NT2/D1 (cell line): Measurements from ENCODE around the gene SPATA2L.
"Not testable (repeated sequence)": the region's sequence is repeated elsewhere in the genome, so short reads cannot be mapped to it uniquely, and the experiment has no call there.

Source experiments
- DNase-seq: peaks from one replicate; pipeline ENCODE4 v3.0.0-alpha.2; 2011; ENCODE audit warnings: low read depth, low spot score
- H3K27me3 ChIP-seq: 2 replicates; pipeline ENCODE4 v1.6.0; 2011; ENCODE audit warnings: mild to moderate bottlenecking; ENCODE audit not compliant: insufficient read length, insufficient read depth
- H3K36me3 ChIP-seq: 2 replicates; pipeline ENCODE4 v1.6.1; 2011; ENCODE audit warnings: mild to moderate bottlenecking, low read length, mixed read lengths; ENCODE audit not compliant: insufficient read depth, insufficient read length
- H3K4me1 ChIP-seq: 2 replicates; pipeline ENCODE4 v1.5.1; 2011; ENCODE audit not compliant: insufficient read depth, insufficient read length
- H3K4me3 ChIP-seq: 2 replicates; pipeline ENCODE4 v1.5.1; 2011; ENCODE audit warnings: low read depth; ENCODE audit not compliant: insufficient read length
- H3K9ac ChIP-seq: 2 replicates; pipeline ENCODE4 v1.6.0; 2011; ENCODE audit warnings: low read depth; ENCODE audit not compliant: insufficient read length
- H3K9me3 ChIP-seq: 2 replicates; pipeline ENCODE4 v1.5.1; 2011; ENCODE audit warnings: mild to moderate bottlenecking, low read length; ENCODE audit not compliant: insufficient read depth
- SUZ12 ChIP-seq: IDR thresholded peaks from 2 replicates; pipeline ENCODE4 v1.6.1; 2011; ENCODE audit not compliant: insufficient read length, insufficient read depth; ENCODE audit errors: extremely low read depth
- YY1 ChIP-seq: IDR thresholded peaks from 2 replicates; pipeline ENCODE4 v1.6.1; 2011; ENCODE audit not compliant: insufficient read length, insufficient read depth
- ZNF274 ChIP-seq: IDR thresholded peaks from 2 replicates; pipeline ENCODE4 v1.6.1; 2011; ENCODE audit warnings: mild to moderate bottlenecking, low read depth, low read length

Gene SPATA2L

DNA sequence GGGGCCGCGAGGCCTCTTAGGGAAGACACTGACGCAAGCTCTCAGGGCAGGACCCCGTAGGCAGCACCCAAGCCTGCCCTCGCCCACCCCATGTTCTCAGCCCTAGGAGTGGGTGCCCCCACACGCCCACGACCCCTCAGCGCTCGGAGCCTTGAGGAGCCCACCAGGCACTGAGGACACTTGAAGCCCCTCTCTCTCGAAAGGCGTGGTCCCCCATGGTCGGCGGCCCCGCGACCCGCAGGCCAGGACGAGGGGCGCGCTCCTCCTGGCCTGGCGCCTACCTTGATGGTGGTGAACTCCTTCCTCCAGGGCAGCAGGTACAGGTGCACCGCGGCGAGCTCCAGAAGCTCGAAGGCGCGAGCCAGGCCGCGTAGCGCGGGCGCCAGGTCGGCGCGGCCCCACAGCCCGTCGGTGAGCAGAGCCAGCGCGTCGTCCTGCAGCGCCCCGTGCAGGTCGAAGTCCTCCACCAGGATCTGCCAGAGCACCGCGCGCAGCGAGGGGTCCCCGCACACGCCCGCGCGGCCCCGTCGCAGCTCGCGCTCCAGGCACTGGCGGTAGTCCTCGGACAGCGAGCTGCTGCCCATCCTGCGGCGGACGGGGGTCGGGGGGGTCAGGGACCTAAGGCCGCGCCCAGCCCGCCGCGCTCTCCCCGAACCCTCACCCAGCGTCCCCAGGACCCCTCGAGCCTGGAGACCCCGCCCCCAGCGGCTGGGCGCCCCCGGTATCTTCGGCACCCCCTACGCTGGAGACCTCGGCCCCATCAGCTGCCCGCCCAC lies 668 bp downstream of the SPATA2L start:
- Histone ChIP-seq H3K36me3 (peaks cover 31% of the 10 kb centered on the region), H3K4me3 (peak overlapping the region; percentile 81), H3K9ac (peak overlapping the region; percentile 90), H3K27me3 (peaks cover 14% of the 10 kb centered on the region), H3K4me1 (peaks cover 20% of the 10 kb centered on the region), H3K9me3 (no peaks in the 10 kb centered on the region)
- peak; percentile 46 for DNase-seq
- no peak for TF ChIP-seq YY1
- TF ChIP-seq SUZ12, result no peak
- TF ChIP-seq ZNF274, result no peak

DNA sequence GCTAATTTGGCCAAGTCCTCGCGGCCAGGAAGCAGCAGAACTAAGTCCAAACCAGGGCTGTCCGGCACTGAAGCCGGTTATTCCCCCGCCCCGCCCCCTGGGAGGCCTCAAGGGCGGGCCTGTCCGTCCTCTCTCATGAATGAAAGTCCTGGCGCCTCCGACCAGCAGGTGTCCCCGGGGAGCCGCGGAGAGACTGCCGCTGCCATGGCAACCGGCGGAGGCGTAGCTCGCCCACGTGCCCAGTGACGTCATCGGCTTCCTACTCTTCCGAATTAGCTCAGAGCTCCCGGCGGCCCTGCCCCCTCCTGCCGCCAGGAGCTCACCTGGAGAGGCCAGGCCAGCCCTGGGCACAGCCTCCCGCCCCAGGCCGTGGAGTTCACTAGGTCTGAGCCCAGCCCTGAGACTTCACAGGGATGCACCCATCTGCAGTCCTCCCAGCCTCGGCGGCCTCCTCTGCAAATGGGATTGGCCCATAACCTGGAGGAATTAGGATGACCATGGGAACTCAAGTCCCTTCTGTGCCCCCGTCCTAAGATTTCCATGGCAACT lies 1.3 kb downstream of the SPATA2L start:
- Histone ChIP-seq H3K9ac (peak overlapping the region; percentile 90), H3K4me1 (peaks cover 27% of the 10 kb centered on the region), H3K36me3 (peaks cover 37% of the 10 kb centered on the region), H3K4me3 (peak overlapping the region; percentile 81), H3K27me3 (peaks cover 14% of the 10 kb centered on the region), H3K9me3 (no peaks in the 10 kb centered on the region)
- DNase-seq, result peak; percentile 99
- no peak for TF ChIP-seq ZNF274
- no peak for TF ChIP-seq YY1
- no peak for TF ChIP-seq SUZ12

DNA sequence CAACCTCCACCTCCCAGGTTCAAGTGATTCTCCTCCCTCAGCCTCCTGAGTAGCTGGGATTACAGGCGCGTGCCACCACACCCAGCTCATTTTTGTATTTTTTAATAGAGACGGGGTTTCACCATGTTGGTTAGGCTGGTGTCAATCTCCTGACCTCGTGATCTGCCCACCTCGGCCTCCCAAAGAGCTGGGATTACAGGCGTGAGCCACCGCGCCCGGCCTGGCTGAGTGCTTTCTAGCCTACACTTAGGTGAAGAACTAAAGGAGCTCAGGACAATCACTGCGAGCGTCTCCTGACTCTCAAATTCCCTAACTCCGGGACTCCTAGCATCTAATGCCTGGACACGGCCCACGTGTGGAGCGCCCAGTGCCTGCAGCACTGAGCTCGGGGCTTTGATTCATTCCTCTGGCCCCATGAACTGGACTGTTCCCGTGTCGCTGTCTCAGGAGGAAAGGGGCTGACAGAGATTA lies 1.8 kb downstream of the SPATA2L start:
- Histone ChIP-seq H3K4me1 (peaks cover 31% of the 10 kb centered on the region), H3K27me3 (peaks cover 11% of the 10 kb centered on the region), H3K36me3 (peaks cover 42% of the 10 kb centered on the region), H3K4me3 (peak overlapping the region; percentile 25), H3K9ac (peak overlapping the region; percentile 59)
- not testable (repeated sequence) for DNase-seq, H3K9me3 ChIP-seq

DNA sequence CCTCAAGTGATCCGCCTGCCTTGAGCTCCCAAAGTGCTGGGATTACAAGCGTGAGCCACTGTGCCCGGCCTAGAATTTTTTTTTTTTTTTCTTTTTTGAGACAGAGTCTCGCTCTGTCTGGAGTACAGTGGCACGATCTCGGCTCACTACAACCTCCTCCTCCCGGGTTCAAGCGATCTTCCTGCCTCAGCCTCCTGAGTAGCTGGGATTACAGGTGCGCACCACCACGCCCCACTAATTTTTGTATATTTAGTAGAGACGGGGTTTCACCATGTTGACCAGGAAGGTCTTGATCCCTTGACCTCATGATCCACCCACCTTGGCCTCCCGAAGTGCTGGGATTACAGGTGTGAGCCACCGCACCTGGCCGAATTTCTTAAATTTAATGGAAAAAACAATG lies 2.8 kb downstream of the SPATA2L start:
- peaks cover 52% of the 10 kb centered on the region for H3K36me3 ChIP-seq
- H3K9me3 ChIP-seq, DNase-seq, H3K4me3 ChIP-seq, H3K9ac ChIP-seq: not testable (repeated sequence)
- H3K27me3 ChIP-seq, result peaks cover 11% of the 10 kb centered on the region
- peaks cover 31% of the 10 kb centered on the region for H3K4me1 ChIP-seq

DNA sequence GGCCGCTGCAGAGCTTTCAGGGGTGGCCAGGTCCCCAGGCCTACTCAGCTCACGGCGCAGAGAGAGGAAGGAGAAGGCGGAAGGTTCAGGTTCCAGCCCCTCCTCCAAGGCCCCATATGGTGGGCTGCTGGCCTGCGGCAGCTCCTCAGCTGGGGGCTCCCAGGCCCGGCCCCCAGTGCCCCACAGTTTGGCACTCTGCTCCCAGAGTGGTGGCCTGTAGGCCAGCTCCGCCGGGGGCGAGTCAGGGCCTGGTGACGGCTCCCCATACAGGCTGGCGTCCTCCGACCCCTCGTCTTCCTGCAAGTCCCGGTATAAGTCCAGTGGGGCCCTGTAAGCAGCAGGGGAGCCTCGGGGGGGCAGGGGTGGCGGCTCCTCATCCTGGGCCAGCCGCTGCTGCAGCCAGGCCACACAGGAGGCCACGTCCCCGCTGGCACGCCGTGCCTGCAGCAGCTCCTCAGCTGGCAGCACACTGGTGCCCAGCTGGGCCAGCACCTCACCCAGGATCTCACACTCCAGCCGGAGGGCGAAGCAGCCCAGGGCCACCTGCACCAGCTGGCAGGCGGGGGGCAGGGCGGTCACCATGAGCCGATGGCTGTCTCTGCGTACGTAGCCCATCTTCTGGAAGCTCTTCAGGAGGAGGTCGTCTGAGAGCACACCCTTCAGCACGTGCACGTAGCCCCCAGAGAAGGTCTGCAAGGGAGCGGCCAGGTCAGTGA lies 3.7 kb downstream of the SPATA2L start:
- Histone ChIP-seq H3K27me3 (peaks cover 3% of the 10 kb centered on the region), H3K36me3 (peaks cover 60% of the 10 kb centered on the region), H3K9ac (peak overlapping the region; percentile 56), H3K4me3 (no peak overlapping the region), H3K4me1 (peaks cover 31% of the 10 kb centered on the region), H3K9me3 (no peaks in the 10 kb centered on the region)
- no peak for DNase-seq
- TF ChIP-seq YY1 (no peak), ZNF274 (no peak), SUZ12 (no peak)

DNA sequence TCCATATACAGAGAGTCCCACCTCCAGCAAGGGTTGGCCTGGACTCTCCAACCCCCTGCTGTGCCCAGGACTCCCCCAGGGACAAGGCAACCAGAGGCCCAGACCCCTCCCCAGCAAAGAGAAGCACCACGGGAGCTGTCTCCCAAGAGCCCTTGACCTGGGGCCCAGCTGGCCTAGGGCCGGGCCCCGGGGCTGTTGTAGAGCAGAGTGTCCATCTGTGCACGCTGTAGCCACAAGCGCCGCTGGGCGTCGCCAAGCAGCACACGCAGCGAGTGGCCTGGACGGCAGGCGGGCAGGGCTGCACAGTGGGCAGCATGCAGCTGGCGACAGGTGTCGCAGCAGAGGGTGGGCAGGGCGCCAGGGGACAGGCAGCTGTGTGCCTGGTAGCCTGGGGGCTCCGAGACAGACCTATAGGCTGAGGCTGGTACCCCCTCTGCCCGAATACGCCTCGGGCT lies 4.3 kb downstream of the SPATA2L start:
- no peak for DNase-seq
- H3K27me3 ChIP-seq, result no peaks in the 10 kb centered on the region
- peaks cover 32% of the 10 kb centered on the region for H3K4me1 ChIP-seq
- peak overlapping the region; percentile 42 for H3K9ac ChIP-seq
- H3K4me3 ChIP-seq, result no peak overlapping the region
- H3K9me3 ChIP-seq, result no peaks in the 10 kb centered on the region
- peaks cover 64% of the 10 kb centered on the region for H3K36me3 ChIP-seq
- TF ChIP-seq ZNF274 (no peak), SUZ12 (no peak), YY1 (no peak)

DNA sequence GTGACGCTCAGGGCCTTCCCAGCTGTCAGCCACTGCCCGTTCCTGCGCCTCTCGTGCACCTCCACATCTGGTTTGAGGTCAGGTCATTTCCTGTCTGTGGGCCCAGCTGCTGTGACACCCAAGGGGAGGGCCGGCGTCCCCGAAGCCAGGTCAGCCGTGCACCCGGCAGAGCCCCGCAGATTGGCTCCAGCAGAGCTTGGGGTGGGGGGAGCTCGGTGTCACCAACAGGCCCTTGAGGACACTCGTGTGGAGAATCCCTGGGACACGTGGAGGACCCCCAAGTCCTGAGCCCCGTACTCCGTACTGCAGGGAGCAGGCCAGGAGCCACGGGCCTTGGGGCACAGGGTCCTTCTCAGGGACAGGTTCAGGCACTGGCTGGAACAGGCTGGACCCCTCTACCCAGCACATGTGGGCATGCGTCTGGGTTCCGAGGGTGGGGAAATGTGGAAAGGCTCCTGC lies 4.8 kb downstream of the SPATA2L start:
- Histone ChIP-seq H3K4me1 (peaks cover 35% of the 10 kb centered on the region), H3K36me3 (peaks cover 69% of the 10 kb centered on the region), H3K9ac (peak overlapping the region; percentile 21), H3K9me3 (no peaks in the 10 kb centered on the region), H3K27me3 (no peaks in the 10 kb centered on the region), H3K4me3 (no peak overlapping the region)
- no peak for TF ChIP-seq YY1
- no peak for TF ChIP-seq SUZ12
- TF ChIP-seq ZNF274, result no peak
- DNase-seq, result no peak
